ENCODE measurements around the gene KLK15.

Gene KLK15, protein sequence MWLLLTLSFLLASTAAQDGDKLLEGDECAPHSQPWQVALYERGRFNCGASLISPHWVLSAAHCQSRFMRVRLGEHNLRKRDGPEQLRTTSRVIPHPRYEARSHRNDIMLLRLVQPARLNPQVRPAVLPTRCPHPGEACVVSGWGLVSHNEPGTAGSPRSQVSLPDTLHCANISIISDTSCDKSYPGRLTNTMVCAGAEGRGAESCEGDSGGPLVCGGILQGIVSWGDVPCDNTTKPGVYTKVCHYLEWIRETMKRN

DNA sequence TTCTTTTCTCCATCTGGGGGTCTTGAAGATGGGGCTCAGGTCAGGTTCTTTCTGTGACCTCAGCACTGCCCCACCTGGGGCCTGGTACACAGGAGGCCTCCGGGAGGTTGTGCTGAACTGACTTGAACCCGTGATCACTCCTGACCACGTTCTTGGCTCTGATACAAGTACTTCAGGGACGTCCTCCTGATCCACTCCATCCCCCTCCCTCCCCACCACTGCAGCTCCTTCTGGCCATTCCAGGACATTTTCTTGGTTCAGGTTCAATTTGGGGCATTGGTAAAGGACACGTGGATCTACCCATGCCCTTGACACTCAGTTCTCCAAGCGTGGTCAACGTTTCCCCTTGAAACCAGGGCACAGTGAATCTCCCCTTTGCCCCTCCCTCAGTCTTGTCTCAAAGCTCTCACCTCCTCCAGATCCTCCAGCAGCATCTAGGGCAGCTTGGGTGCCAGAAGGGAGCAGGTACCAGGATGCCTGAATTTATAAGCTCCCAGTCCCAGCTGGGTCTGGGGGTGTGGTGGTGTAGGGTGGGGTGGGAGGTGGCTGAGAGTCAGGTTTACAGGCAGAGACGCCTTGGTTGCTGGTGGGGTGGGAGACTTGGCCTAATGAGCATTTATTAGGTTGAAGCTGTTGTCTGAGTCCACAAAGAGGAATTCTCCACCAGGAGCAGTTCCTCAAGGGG, at the start of gene KLK15:
Gene KLK15, minus strand, starts transcription at position 458 of the 685 bp plus-strand sequence. CDS start 2,082 bp downstream, outside the sequence.
- no peak for DNase-seq (ENCODE audit: low read depth in 2 of 2)

GRCh38 chr19:50882188-50882587, 48.8 kb upstream of the KLK15 start:
- DNase-seq (ENCODE audit: low read depth in 2 of 2), result no peak

- no peak for DNase-seq (ENCODE audit: low read depth in 2 of 2)
Observed at GRCh38 chr19:50880241-50880640, 46.9 kb upstream of the KLK15 start.

GRCh38 chr19:50878851-50879250, 45.5 kb upstream of the KLK15 start:
- no peak for DNase-seq (ENCODE audit: low read depth in 2 of 2)

DNA sequence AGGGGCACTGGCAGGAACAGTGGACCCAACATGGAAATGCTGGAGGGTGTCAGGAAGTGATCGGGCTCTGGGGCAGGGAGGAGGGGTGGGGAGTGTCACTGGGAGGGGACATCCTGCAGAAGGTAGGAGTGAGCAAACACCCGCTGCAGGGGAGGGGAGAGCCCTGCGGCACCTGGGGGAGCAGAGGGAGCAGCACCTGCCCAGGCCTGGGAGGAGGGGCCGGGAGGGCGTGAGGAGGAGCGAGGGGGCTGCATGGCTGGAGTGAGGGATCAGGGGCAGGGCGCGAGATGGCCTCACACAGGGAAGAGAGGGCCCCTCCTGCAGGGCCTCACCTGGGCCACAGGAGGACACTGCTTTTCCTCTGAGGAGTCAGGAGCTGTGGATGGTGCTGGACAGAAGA, 44.0 kb upstream of the KLK15 start:
- no peak for DNase-seq (ENCODE audit: low read depth in 2 of 2)

GRCh38 chr19:50876456-50876855, 43.1 kb upstream of the KLK15 start:
- DNase-seq (ENCODE audit: low read depth in 2 of 2), result no peak

- DNase-seq (ENCODE audit: low read depth in 2 of 2), result no peak
Observed at GRCh38 chr19:50875795-50876422, 42.5 kb upstream of the KLK15 start.

DNA sequence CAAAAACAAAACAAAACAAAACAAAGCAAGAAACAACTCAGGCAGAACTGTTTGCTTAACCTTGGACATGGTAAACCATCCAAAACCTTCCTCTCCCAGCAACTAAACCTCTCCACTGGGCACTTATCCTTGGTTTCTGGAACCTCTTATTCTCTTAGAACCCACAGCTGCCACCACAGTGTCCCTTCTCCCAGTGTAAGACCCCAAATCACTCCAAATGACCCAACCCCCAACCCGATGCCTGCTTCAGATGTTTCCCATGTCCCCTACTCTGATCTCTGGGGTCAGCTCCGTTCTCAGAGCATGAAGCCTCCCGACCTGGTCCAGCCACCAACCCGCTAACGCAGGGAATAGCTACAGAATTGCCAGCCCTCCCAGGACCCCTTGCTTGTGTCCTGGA, 40.8 kb upstream of the KLK15 start:
- no peak for DNase-seq (ENCODE audit: low read depth in 2 of 2)

DNA sequence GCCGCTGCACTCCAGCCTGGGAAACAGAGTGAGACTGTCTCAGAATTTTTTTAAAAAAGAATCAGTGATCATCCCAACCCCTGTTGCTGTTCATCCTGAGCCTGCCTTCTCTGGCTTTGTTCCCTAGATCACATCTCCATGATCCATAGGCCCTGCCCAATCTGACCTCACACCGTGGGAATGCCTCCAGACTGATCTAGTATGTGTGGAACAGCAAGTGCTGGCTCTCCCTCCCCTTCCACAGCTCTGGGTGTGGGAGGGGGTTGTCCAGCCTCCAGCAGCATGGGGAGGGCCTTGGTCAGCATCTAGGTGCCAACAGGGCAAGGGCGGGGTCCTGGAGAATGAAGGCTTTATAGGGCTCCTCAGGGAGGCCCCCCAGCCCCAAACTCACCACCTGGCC, 39.7 kb upstream of the KLK15 start, which contains the start of gene KLK2:
Gene KLK2, plus strand, starts transcription at position 384 of the 400 bp plus-strand sequence. CDS start 35 bp downstream, outside the sequence.
- no peak for DNase-seq (ENCODE audit: low read depth in 2 of 2)

- peak; percentile 11 to 30 for DNase-seq (ENCODE audit: low read depth in 2 of 2)
Observed at GRCh38 chr19:50870417-50871089, 37.2 kb upstream of the KLK15 start.

- no peak for DNase-seq (ENCODE audit: low read depth in 2 of 2)
Observed at GRCh38 chr19:50869479-50869878, 36.1 kb upstream of the KLK15 start.

- no peak for DNase-seq (ENCODE audit: low read depth in 2 of 2)
Observed at GRCh38 chr19:50861496-50862286, 28.3 kb upstream of the KLK15 start.

DNA sequence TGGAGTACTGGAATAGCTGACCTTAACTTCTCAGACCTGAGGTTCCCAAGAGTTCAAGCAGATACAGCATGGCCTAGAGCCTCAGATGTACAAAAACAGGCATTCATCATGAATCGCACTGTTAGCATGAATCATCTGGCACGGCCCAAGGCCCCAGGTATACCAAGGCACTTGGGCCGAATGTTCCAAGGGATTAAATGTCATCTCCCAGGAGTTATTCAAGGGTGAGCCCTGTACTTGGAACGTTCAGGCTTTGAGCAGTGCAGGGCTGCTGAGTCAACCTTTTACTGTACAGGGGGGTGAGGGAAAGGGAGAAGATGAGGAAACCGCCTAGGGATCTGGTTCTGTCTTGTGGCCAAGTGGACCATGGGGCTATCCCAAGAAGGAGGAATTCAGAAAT, 27.6 kb upstream of the KLK15 start:
- no peak for DNase-seq (ENCODE audit: low read depth in 2 of 2)

DNA sequence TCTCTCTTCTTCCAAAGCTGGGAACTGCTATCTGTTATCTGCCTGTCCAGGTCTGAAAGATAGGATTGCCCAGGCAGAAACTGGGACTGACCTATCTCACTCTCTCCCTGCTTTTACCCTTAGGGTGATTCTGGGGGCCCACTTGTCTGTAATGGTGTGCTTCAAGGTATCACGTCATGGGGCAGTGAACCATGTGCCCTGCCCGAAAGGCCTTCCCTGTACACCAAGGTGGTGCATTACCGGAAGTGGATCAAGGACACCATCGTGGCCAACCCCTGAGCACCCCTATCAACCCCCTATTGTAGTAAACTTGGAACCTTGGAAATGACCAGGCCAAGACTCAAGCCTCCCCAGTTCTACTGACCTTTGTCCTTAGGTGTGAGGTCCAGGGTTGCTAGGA, 26.5 kb upstream of the KLK15 start:
- DNase-seq (ENCODE audit: low read depth in 2 of 2), result no peak

- DNase-seq (ENCODE audit: low read depth in 2 of 2), result no peak
Observed at GRCh38 chr19:50858886-50859285, 25.5 kb upstream of the KLK15 start.

- no peak for DNase-seq (ENCODE audit: low read depth in 2 of 2)
Observed at GRCh38 chr19:50857366-50857765, 24.0 kb upstream of the KLK15 start.

DNA sequence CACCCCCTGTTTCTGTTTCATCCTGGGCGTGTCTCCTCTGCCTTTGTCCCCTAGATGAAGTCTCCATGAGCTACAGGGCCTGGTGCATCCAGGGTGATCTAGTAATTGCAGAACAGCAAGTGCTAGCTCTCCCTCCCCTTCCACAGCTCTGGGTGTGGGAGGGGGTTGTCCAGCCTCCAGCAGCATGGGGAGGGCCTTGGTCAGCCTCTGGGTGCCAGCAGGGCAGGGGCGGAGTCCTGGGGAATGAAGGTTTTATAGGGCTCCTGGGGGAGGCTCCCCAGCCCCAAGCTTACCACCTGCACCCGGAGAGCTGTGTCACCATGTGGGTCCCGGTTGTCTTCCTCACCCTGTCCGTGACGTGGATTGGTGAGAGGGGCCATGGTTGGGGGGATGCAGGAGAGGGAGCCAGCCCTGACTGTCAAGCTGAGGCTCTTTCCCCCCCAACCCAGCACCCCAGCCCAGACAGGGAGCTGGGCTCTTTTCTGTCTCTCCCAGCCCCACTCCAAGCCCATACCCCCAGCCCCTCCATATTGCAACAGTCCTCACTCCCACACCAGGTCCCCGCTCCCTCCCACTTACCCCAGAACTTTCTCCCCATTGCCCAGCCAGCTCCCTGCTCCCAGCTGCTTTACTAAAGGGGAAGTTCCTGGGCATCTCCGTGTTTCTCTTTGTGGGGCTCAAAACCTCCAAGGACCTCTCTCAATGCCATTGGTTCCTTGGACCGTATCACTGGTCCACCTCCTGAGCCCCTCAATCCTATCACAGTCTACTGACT, 21.4 kb upstream of the KLK15 start, which contains the start of gene KLK3:
Gene KLK3, plus strand, starts transcription at position 280 of the 775 bp plus-strand sequence. Its CDS starts 41 bp downstream, at position 321.
- DNase-seq (ENCODE audit: low read depth in 2 of 2), result no peak

GRCh38 chr19:50851620-50852019, 18.2 kb upstream of the KLK15 start:
- DNase-seq (ENCODE audit: low read depth in 2 of 2), result no peak

DNA sequence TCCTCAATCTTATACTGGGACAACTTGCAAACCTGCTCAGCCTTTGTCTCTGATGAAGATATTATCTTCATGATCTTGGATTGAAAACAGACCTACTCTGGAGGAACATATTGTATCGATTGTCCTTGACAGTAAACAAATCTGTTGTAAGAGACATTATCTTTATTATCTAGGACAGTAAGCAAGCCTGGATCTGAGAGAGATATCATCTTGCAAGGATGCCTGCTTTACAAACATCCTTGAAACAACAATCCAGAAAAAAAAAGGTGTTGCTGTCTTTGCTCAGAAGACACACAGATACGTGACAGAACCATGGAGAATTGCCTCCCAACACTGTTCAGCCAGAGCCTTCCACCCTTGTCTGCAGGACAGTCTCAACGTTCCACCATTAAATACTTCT, 17.4 kb upstream of the KLK15 start:
- DNase-seq (ENCODE audit: low read depth in 2 of 2), result no peak

DNA sequence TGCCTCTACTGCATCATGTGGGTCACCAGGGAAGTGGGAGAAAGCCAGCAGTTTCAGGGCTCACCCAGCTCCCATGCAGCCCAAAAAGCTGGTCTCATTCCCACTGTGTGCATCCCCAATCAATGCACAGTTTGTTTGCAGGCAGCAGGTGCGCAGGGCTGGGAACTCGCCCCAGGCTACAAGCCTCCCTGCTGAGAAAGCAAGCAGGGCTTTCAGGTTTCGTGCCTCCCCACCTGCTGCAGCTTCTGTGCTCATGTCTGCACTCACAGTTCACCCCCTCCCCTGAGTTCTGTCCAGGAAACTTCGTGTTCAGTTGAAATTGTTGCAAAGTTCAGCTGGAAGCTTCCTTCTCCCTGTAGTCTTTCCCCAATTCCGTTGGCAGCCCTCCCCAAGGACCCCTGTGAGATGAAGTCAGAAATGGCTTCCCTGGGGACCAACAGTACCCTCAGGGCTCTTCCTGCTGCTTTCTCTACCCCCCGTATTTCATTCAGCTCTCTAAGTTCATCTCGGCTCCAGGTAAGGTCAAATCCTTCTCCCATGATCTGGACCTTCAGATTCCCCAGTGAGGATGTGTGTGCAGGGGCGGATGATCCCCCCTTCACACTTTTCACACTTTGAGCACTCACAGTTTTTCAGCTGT, 11.0 kb upstream of the KLK15 start:
- no peak for DNase-seq (ENCODE audit: low read depth in 2 of 2)

Data from stimulated activated CD8-positive, alpha-beta memory T cell treated with anti-CD3 and anti-CD28 coated beads, Interleukin-2, amount 100 ng/mL, for 48 hours (primary cell).